Stimulated activated CD4-positive, alpha-beta T cell treated with anti-CD3 and anti-CD28 coated beads, Interleukin-1b, Interleukin-23, amount 100 ng/mL, for 4 hours (primary cell): ENCODE data around the gene LYRM2.
"Not testable (repeated sequence)": the region's sequence is repeated elsewhere in the genome, so short reads cannot be mapped to it uniquely, and the experiment has no call there.

ENCODE experiments used
- DNase-seq, 2 donors: peaks; one replicate each; pipeline ENCODE4 v3.0.0-alpha.2; 2020; ENCODE audit warnings: low read depth in 2 of 2

LYRM2 gene

DNA sequence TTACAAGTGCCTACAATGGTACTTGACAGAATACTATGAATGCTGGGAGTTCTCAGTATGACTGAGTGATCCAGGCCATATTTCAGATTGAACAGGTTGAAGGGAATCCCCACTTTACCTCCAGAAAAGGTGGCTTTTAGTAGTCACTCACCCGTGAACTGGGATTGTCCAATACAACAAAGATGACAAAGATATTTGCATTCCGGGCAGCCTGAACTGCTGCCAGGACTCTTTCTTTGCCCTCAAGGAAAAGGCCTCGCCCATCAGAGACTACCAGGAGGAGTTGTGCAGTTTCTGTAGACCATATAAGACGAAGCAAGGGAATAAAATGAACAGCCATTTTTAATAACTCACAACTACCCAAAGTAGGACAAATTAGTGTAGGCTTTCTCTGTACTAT, 6.3 kb upstream of the LYRM2 start:
- no peak for DNase-seq

DNA sequence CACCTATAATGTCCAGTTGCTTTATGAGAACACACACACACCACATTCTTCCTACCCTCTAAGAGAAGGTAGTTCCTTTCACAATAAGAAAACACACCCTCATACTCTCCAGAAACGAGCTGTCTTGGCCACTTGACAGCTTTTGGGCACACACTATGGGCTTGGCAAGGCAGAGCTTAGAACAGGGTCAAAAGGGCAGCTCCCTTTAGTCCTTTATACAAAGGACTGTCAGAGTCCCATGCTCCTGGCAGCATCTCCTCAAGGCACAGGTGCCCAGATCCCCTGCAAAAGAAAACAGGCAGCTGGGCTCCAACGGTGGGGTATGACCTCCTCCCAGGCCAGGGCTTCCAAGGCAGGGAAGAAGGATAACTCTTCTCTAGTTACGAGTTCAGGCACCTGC, 4.9 kb upstream of the LYRM2 start:
- no peak for DNase-seq

DNA sequence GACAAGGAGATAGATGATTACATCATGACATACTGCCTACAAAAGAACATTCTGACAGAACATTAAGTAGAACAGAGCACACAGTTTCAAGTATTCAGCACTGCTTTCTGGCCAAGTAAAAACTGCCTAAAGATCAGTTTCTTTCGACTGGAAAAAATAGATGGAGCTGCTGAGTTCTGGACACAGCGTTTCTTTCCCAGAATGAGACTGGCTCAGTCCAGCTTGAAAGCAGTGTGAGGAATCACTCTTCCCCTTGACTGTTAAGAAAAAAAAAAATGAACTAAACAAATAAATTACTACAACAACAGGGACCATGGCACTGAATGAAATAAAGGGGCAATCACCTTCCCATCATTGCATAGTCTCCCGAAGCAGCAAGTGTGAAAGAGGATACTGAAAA, 4.4 kb upstream of the LYRM2 start:
- DNase-seq = no peak

DNA sequence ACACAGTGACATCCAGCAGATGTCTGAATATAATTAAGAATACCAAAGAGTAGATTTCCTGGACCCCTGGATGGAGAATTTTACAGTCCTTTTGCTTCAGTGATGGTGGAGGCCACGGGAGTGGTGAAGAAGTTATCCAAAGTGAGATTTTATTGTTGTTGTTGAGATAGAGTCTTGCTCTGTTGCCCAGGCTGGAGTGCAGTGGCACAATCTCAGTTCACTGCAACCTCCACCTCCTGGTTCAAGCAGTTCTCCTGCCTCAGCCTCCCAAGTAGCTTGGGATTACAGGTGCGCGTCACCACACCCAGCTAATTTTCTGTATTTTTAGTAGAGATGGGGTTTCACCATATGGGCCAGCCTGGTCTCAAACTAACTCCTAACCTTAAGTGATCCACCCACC, 3.0 kb upstream of the LYRM2 start:
- DNase-seq = not testable (repeated sequence)

GRCh38 chr6:89640804-89641203, 2.3 kb upstream of the LYRM2 start:
- DNase-seq = no peak

DNA sequence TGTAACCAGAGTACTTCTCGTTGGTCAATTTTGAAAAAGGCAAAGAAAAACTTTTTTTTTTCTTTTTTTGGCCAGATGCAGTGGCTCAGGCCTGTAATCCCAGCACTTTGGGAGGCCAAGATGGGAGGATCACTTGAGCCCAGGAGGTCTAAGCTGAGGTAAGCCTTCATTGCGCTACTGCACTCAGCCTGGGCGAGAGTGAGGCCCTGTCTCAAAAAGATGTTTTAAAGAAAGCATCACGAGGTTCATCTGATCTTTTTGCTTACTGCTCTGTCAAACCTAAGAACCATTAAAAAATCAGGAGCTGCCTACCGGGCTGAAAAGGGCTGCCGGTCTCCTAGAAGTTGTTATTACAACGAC, 607 bp downstream of the LYRM2 start:
- DNase-seq = no peak

GRCh38 chr6:89636412-89636811, 2.1 kb downstream of the LYRM2 start:
- not testable (repeated sequence) for DNase-seq

- no peak for DNase-seq
Measured at GRCh38 chr6:89630488-89630887, 8.1 kb downstream of the LYRM2 start.

- no peak for DNase-seq
Measured at GRCh38 chr6:89623749-89624148, 14.8 kb downstream of the LYRM2 start.

DNA sequence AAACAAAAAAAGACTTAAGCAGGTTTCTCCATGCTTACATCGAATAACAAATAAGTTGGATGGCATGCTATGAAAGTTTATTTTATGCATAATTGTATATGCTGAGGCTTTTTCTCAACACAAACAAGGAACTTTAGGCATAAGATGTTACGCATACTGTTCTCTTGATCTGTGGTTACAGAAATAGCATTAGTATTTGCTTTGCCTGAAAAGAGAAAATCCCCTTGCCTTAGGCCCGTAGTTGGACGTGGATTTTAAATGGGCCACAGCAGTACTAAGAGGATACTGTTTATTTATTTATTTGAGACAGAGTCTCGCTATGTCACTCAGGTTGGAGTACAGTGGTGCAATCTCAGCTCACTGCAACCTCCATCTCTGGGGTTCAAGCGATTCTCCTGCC, 19.0 kb downstream of the LYRM2 start:
- no peak for DNase-seq

DNA sequence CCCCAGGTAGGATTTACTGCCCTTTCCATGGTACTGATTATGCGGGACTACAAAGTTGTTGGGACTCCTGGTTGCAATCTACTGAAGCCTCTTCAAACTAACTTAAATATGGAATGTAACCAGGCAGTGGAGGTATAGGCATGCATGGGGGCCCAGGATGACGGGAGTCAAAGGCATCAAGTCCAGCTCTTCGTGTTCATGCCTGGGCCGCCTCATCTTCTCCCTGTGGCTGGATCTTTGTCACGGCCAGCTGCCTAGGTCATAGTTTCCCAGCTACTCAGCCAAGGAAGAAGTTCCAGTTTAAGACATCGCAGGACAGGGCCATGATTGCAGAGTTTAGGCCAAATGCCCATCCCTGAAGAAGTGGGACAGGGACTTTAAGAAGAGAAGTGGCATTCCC, 20.5 kb downstream of the LYRM2 start:
- no peak for DNase-seq

DNA sequence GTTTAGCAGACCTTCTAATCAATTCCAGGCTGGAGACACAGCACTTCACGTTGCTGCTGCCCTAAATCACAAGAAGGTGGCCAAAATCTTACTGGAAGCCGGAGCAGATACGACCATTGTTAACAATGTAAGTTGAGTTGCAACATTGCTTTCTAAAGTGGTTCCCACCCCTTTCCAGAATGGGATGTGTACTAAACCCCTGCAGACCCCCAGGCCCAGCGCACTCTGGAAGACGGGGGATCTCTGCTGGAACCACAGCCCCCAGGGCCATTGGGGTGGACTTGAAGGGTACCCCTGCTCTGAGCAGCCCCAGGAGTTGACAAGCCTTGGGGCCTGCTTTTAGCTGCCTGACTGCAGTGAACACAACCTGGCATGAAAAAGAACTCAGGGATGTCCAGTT, 22.0 kb downstream of the LYRM2 start:
- DNase-seq = no peak

DNA sequence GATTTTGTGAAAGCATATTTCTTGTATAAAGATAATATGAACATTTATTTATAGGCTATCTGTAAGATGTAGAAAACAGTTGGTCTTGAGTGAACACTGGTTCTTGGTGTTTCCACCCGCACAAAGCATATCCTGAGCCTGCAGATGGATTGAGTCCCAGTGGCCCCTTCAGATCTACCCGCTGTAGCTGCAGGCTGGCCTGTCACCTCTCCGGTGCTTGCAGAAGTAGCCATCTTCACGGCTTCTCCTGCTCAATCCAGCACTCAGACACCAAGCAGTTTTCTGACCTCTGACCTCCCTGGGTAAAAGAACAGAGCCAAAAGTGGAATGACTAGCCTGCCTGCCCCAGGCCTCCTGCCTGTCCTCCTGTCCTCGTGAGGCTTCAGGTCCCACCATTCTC, 22.7 kb downstream of the LYRM2 start:
- no peak for DNase-seq

GRCh38 chr6:89613790-89614189, 24.8 kb downstream of the LYRM2 start:
- no peak for DNase-seq

DNA sequence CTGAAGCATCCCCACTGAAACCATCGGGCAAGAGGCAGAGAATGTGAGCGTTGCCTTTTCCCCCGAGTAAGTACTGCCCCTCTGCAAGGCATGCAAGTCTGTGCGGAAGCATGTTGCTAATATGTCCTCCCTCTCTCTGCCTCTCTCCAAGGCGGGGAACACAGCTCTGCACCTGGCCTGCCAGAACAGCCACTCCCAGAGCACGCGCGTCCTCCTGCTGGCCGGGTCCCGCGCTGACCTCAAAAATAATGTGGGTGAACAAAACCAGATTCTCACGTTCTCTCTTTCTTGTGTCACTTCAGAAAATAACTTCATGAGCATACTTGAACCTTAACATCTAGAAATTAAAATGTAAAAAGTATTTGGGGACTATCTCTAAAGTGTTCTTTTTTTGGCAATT, 26.4 kb downstream of the LYRM2 start:
- DNase-seq = no peak

GRCh38 chr6:89611666-89612065, 26.9 kb downstream of the LYRM2 start:
- DNase-seq = no peak

GRCh38 chr6:89610149-89610642, 28.4 kb downstream of the LYRM2 start:
- DNase-seq = peak; percentile 74 to 80

- DNase-seq = no peak
Measured at GRCh38 chr6:89605861-89606260, 32.7 kb downstream of the LYRM2 start.

- DNase-seq = no peak
Measured at GRCh38 chr6:89604653-89605052, 33.9 kb downstream of the LYRM2 start.

- DNase-seq = no peak
Measured at GRCh38 chr6:89602166-89602565, 36.4 kb downstream of the LYRM2 start.

GRCh38 chr6:89599727-89600126, 38.8 kb downstream of the LYRM2 start:
- no peak for DNase-seq

- DNase-seq = no peak
Measured at GRCh38 chr6:89597988-89598387, 40.6 kb downstream of the LYRM2 start.

GRCh38 chr6:89597372-89597771, 41.2 kb downstream of the LYRM2 start:
- DNase-seq = no peak

DNA sequence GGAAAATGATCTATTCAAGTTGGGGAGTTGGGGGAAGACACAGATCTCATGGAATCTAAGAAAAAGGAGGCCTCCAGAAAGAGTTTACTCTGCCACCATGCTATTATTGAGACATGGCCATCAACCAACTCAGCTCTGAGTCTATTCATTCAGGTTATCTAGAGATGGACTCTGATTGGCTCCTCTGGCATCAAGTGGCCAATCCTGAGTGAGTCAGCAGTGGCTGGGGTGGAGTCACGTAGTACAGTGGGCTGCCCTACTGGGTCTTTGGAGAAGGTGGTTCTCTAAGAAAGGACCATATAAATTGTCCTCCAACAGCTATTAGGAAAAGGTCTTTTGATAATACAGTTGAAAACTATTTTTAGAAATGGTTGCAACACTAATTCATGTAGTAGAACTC, 42.1 kb downstream of the LYRM2 start:
- DNase-seq = no peak

DNA sequence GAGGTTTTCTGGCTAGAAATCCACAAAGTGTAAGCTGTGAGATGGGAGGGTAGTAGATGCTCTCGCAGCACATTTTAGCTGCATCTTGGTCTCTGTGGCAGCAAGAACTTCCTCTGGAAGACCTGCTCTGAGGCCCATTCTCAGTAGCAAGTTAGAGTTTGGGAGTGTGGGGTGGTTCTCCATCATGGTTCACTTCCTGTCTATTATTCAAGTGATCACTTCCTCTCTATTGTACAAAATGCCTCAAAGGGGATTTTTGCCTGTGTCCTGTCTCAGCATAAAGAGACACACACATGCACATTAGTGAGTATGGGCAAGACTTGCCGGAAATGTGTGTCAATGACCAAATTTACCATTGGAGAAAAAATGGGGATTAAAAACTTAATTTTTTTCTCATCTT, 42.5 kb downstream of the LYRM2 start:
- no peak for DNase-seq
